PFSK-1 (cell line): ENCODE data around the gene LGALS8.

ENCODE experiments used
- FOXP2 ChIP-seq: optimal IDR thresholded peaks from 2 replicates; pipeline ENCODE3; 2011; ENCODE audit warnings: borderline replicate concordance, control low read depth, inconsistent platforms; ENCODE audit not compliant: insufficient read depth; ENCODE audit errors: extremely low read length, extremely low read depth
- POLR2AphosphoS5 ChIP-seq: IDR thresholded peaks from 2 replicates; pipeline ENCODE4 v1.6.1; 2012; ENCODE audit warnings: low read depth, mild to moderate bottlenecking, control low read depth, low read length, moderate library complexity
- REST ChIP-seq, 2 experiments: IDR thresholded peaks; 2 replicates each; pipeline versions ENCODE4 v1.6.1 to v1.8.0; 2011 to 2012; ENCODE audit warnings: low read depth in 2 of 2, low read length in 2 of 2, control low read depth in 1 of 2, inconsistent platforms in 1 of 2, mild to moderate bottlenecking in 1 of 2, moderate library complexity in 1 of 2; ENCODE audit not compliant: insufficient read depth in 1 of 2

DNA sequence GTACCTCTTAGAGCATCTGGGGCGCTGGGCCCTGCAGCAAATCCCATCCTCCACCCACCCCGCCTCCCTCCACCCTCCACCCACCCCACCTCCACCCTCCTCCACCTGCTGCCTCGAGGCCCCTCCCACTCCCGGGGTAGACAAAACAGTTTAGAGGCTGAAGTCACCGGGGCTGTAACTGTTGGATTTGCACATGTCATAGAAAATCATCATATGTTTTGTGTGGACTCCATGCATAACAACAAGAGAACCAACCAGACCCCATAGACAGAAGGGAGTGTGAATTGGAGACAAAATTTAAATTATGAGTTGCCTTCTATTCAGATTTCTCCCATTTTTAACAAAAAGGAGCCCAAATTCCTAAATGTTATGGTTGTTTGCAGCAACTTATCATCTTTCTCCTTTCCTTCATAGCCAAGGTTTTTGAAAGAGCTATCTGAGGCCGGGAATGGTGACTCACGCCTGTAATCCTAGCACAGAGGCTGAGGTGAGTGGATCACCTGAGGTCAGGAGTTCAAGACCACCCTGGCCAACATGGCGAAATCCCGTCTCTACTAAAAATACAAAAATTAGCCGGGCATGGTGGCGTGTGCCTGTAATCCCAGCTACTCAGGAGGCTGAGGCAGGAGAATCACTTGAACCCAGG is 28.2 kb upstream of the LGALS8 start:
- no peak for TF ChIP-seq REST (IDR thresholded peaks at IDR 0.05; ENCODE audit: insufficient read depth in 1 of 2, low read depth in 2 of 2, low read length in 2 of 2)
- TF ChIP-seq POLR2AphosphoS5 = no peak
- TF ChIP-seq FOXP2 = no peak
